Endothelial cell of umbilical vein (primary cell): ENCODE measurements around the gene RAB36.

ENCODE experiments used
- EZH2 ChIP-seq: IDR thresholded peaks from 2 replicates; pipeline ENCODE4 v1.6.1; 2012; ENCODE audit warnings: borderline replicate concordance, low read depth, mild to moderate bottlenecking, moderate library complexity, low read length, inconsistent platforms; ENCODE audit not compliant: severe bottlenecking
- GATA2 ChIP-seq: IDR thresholded peaks from 2 replicates; pipeline ENCODE4 v1.7.0; 2011; ENCODE audit warnings: low read depth, mild to moderate bottlenecking, moderate library complexity, mixed read lengths, low read length; ENCODE audit not compliant: insufficient read length, insufficient read depth
- JUN ChIP-seq: IDR thresholded peaks from 2 replicates; pipeline ENCODE4 v1.6.1; 2011; ENCODE audit warnings: borderline replicate concordance, low read depth; ENCODE audit not compliant: insufficient read length, insufficient read depth
- MYC ChIP-seq: IDR thresholded peaks from one replicate; pipeline ENCODE4 v1.6.1; 2011; ENCODE audit warnings: mild to moderate bottlenecking, low read depth, low read length
- POLR2A ChIP-seq: IDR thresholded peaks from 2 replicates; pipeline ENCODE4 v1.6.1; 2012; ENCODE audit warnings: low read depth, mild to moderate bottlenecking, control low read depth, low read length
- POLR2AphosphoS5 ChIP-seq: IDR thresholded peaks from 2 replicates; pipeline ENCODE4 v1.6.1; 2012; ENCODE audit warnings: low read depth, mild to moderate bottlenecking, control low read depth, low read length, moderate library complexity; ENCODE audit not compliant: insufficient read depth
- TF ChIP-seq, protein P1 (sequence below), 2 donors: IDR thresholded peaks; 1 replicate in 1 of 2; 2 replicates in 1 of 2; pipeline ENCODE4 v1.5.1; 2011; ENCODE audit warnings: low read length in 2 of 2, mild to moderate bottlenecking in 2 of 2, moderate library complexity in 2 of 2, control low read depth in 1 of 2, inconsistent platforms in 1 of 2, low read depth in 1 of 2; ENCODE audit not compliant: insufficient read depth in 1 of 2; ENCODE audit errors: extremely low read depth in 1 of 2
- TF ChIP-seq, protein P2 (sequence below): IDR thresholded peaks from 2 replicates; pipeline ENCODE4 v1.6.1; 2011; ENCODE audit not compliant: insufficient read depth, insufficient read length

DNA sequence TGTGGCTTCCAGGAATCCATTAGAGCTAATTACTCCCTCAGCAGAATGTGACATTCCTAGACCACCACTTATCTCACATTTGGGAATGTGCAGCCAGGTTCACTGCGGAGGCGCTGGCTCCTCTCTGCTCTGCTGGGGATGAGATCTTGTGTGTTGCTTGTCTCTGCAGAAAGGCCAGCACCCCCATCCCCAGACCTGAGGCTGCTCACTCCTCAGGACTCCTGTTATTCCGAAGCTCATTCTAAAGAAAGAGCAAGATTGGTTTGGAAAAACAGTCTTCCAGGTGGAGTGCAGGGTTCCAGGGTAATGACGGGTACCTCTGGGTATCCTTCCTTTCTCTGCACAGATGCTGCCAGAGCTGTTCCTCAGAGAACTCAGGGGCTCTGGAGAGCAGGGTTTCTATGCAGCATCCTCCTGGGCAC, 24.3 kb upstream of the RAB36 start:
- TF ChIP-seq, protein P1, sequence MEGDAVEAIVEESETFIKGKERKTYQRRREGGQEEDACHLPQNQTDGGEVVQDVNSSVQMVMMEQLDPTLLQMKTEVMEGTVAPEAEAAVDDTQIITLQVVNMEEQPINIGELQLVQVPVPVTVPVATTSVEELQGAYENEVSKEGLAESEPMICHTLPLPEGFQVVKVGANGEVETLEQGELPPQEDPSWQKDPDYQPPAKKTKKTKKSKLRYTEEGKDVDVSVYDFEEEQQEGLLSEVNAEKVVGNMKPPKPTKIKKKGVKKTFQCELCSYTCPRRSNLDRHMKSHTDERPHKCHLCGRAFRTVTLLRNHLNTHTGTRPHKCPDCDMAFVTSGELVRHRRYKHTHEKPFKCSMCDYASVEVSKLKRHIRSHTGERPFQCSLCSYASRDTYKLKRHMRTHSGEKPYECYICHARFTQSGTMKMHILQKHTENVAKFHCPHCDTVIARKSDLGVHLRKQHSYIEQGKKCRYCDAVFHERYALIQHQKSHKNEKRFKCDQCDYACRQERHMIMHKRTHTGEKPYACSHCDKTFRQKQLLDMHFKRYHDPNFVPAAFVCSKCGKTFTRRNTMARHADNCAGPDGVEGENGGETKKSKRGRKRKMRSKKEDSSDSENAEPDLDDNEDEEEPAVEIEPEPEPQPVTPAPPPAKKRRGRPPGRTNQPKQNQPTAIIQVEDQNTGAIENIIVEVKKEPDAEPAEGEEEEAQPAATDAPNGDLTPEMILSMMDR (IDR thresholded peaks at IDR 0.05; ENCODE audit: extremely low read depth in 1 of 2, insufficient read depth in 1 of 2, low read depth in 1 of 2, low read length in 2 of 2): no peak
- no peak for TF ChIP-seq GATA2
- TF ChIP-seq MYC: no peak
- no peak for TF ChIP-seq POLR2AphosphoS5
- TF ChIP-seq, protein P2, sequence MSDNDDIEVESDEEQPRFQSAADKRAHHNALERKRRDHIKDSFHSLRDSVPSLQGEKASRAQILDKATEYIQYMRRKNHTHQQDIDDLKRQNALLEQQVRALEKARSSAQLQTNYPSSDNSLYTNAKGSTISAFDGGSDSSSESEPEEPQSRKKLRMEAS: no peak
- TF ChIP-seq POLR2A: no peak
- TF ChIP-seq EZH2: no peak
- TF ChIP-seq JUN: no peak
